Subcutaneous adipose tissue (tissue), 4 donors: ENCODE data around the gene UIMC1. TPM values are rescaled to one million over a fixed set of nuclear protein-coding genes. Genes with fewer than 3 reads are reported as not detected.

Experiments used
- total RNA-seq, 4 donors: library from RNA; depleted of rRNA; stranded (reverse); fragments of >200 nt; gene quantifications; one replicate each; pipeline ENCODE4 v1.1.0, GENCODE V29; 2016
- TF ChIP-seq, protein P1 (sequence below): fragments of 450-650 bp; IDR thresholded peaks from one replicate; pipeline ENCODE4 v1.5.1; 2016; ENCODE audit warnings: low read depth, mild to moderate bottlenecking, control low read depth, antibody characterized with exemption, moderate library complexity

UIMC1 gene
- total RNA-seq, 4 donors from 2014 or later = 22.5 to 44.8 (median 30.5) TPM

- TF ChIP-seq, protein P1, sequence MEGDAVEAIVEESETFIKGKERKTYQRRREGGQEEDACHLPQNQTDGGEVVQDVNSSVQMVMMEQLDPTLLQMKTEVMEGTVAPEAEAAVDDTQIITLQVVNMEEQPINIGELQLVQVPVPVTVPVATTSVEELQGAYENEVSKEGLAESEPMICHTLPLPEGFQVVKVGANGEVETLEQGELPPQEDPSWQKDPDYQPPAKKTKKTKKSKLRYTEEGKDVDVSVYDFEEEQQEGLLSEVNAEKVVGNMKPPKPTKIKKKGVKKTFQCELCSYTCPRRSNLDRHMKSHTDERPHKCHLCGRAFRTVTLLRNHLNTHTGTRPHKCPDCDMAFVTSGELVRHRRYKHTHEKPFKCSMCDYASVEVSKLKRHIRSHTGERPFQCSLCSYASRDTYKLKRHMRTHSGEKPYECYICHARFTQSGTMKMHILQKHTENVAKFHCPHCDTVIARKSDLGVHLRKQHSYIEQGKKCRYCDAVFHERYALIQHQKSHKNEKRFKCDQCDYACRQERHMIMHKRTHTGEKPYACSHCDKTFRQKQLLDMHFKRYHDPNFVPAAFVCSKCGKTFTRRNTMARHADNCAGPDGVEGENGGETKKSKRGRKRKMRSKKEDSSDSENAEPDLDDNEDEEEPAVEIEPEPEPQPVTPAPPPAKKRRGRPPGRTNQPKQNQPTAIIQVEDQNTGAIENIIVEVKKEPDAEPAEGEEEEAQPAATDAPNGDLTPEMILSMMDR = no peak
Measured at GRCh38 chr5:176912115-176912514, 94.5 kb downstream of the UIMC1 start.

- TF ChIP-seq, protein P1 = no peak
Measured at GRCh38 chr5:176908675-176909368, 97.8 kb downstream of the UIMC1 start.

GRCh38 chr5:176906796-176907195, 99.8 kb downstream of the UIMC1 start:
- TF ChIP-seq, protein P1 = no peak

DNA sequence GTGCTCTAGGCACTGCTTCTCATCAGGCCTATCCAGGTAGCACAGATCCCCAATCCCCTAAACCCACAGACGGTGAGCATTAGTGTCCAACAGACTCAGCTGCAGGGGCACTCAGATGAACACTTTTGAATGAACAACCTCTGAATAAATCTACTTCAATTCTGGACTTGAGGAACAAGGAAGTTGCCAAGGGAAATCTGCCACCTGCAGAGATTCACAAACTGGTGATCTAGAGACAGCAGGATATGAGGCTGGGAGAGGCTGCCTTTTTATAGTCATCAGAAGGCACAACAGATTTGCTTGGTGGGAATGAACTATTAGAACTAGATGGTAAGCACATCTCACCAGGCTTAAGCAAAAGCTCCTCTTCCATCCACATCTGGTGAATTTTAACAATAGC, 100.5 kb downstream of the UIMC1 start:
- TF ChIP-seq, protein P1 = no peak

DNA sequence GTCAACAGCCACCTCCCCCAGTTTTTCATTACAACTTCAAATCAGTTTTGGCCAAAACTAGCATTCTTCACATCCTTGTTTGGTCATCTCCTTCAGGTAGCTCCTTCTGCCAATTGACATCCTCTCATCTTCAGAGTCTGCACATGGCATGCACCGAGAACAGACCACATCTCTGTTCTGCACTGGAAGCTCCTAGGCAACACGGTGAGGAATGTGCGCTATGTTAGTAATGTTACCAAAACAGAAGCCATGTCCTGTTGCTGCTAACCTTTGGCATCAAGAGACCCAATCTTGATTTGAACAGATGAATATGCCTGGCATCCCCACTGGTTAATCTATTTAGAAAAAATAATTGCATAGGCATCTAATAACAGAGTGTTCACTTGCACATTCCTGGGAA, 102.3 kb downstream of the UIMC1 start:
- TF ChIP-seq, protein P1 = no peak

DNA sequence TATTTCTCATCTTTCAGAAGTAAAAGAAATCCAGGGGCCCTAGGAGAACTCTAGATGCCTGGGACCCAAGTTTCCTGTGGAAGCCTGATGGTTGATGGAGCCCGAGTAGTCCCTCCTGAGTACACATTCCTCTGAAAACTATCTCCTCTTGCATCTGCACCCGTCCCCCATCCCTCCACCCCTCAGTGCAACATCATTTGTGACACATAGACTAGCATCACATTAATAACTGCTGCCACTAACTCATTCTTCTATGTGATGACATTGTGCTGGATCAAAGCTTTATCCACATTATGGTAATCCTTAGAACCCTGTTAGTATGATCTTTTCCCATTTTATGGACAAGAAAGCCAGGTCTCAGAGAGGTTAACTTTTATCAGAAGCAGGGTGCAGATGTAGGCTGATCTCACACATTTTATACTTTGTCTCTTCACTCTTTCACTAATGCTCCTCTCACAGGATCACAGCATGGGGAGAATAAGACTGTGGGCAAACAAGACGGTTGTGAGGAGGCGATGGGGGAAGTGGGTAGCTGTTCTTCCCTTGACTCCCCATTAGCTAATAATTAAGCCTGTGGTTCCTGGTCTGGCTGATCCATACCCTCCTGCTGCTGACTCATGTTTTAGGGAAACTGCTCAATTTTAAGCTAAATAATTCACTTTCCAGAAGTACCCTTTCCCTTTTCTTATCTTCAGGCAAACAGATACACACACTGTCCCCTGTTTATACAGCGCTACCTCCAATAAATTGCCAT, 103.5 kb downstream of the UIMC1 start:
- TF ChIP-seq, protein P1 = no peak

GRCh38 chr5:176902102-176902814, 104.3 kb downstream of the UIMC1 start:
- TF ChIP-seq, protein P1 = no peak
